ENCODE measurements around the gene ACOX3. TPM values are rescaled to one million over a fixed set of nuclear protein-coding genes. Genes with fewer than 3 reads are reported as not detected.

Gene ACOX3
- total and polyA plus RNA-seq, 2 of the 8 experiments (the other 6 are each of a cell fraction or from before 2014, with no cell fraction given) = 2.5 to 9.9 TPM

- no peaks in the 10 kb centered on the region for H3K9me3 ChIP-seq (ENCODE audit: insufficient read depth in 2 of 2, low read depth in 1 of 2, low read length in 1 of 2)
- no peak overlapping the region; the same call in 1 of the 2 replicates for H4K8ac ChIP-seq (ENCODE audit: extremely low read depth, insufficient read depth, low read length)
- WGBS, 2 experiments (ENCODE audit: extremely low coverage in 1 of 2, insufficient coverage in 1 of 2, insufficient read length in 1 of 2, insufficient replicate concordance in 2 of 2, low coverage in 1 of 2, low lambda C conversion rate in 2 of 2, missing lambda C conversion rate in 1 of 2) = 94% methylated on average over 11 of the region's 12 CpGs; no CpG with 5 or more reads in 1 of the 2 experiments
- H3K4ac ChIP-seq (replicated peaks; ENCODE audit: insufficient read length, low read depth, low read length) = no peak overlapping the region
- no peak overlapping the region for H2BK20ac ChIP-seq (ENCODE audit: low read length)
- H2AFZ ChIP-seq (ENCODE audit: low read length) = no peak overlapping the region
- H3K27me3 ChIP-seq (replicated peaks in 1 of 4; ENCODE audit: control insufficient read depth in 3 of 4, extremely low read depth in 1 of 4, insufficient read depth in 3 of 4, low read length in 3 of 4) = no peaks in the 10 kb centered on the region
- no peaks in the 10 kb centered on the region; the same call in 1 of the 2 replicates for H3K23me2 ChIP-seq (ENCODE audit: low read depth, low read length)
- TF ChIP-seq RFX5 (IDR thresholded peaks at IDR 0.05; ENCODE audit: borderline replicate concordance, low read depth, low read length) (no peak), CHD1 (IDR thresholded peaks at IDR 0.05; ENCODE audit: low read depth, low read length) (no peak), KDM4A (IDR thresholded peaks at IDR 0.05; ENCODE audit: low read depth, low read length, severe bottlenecking) (no peak), SIRT6 (IDR thresholded peaks at IDR 0.05; ENCODE audit: low read length) (no peak), FOSL1 (IDR thresholded peaks at IDR 0.05; ENCODE audit: insufficient read depth, low read depth, low read length) (no peak), BRCA1 (IDR thresholded peaks at IDR 0.05; ENCODE audit: low read depth, low read length) (no peak), SUZ12 (IDR thresholded peaks at IDR 0.05; ENCODE audit: low read length) (no peak), SRF (IDR thresholded peaks at IDR 0.05; ENCODE audit: low read depth, low read length) (no peak), EZH2 (IDR thresholded peaks at IDR 0.05; ENCODE audit: low read depth, low read length, severe bottlenecking) (no peak), CBX5 (IDR thresholded peaks at IDR 0.05; ENCODE audit: low read depth, low read length) (no peak), SIN3A (conservative IDR thresholded peaks at IDR 0.05 in 1 of 2, IDR thresholded peaks at IDR 0.05 in 1 of 2; ENCODE audit: low read depth in 1 of 2, low read length in 2 of 2) (no peak), BCL11A (IDR thresholded peaks at IDR 0.05; ENCODE audit: low read depth in 2 of 2, low read length in 2 of 2) (no peak), PHF8 (conservative IDR thresholded peaks at IDR 0.05; ENCODE audit: low read depth, low read length) (no peak), GTF2F1 (IDR thresholded peaks at IDR 0.05; ENCODE audit: borderline replicate concordance, low read depth, low read length) (no peak), NRF1 (IDR thresholded peaks at IDR 0.05; ENCODE audit: low read depth, low read length) (no peak)
- no peak overlapping the region for H3K18ac ChIP-seq (ENCODE audit: extremely low read depth, low read length)
- H4K5ac ChIP-seq (ENCODE audit: insufficient read length, low read depth, low read length) = no peak overlapping the region
- H2BK5ac ChIP-seq (ENCODE audit: low read depth, low read length) = no peak overlapping the region
- no peak overlapping the region for H3K4me2 ChIP-seq (ENCODE audit: insufficient read depth in 1 of 2, low read depth in 2 of 2, low read length in 2 of 2)
- no peaks in the 10 kb centered on the region; a peak in 2 of 7 replicates for H3K4me1 ChIP-seq (replicated peaks in 1 of 4; ENCODE audit: control insufficient read depth in 3 of 4, insufficient read depth in 4 of 4, low read length in 3 of 4)
- DNase-seq (ENCODE audit: low read depth in 1 of 2, low spot score in 2 of 2) = no peak
- H3K79me2 ChIP-seq (ENCODE audit: control insufficient read depth in 1 of 2, insufficient read depth in 2 of 2, low read length in 2 of 2) = no peaks in the 10 kb centered on the region
- FAIRE-seq = no peak
- POLR2A ChIA-PET (ENCODE audit: partially characterized antibody) = no interaction called here
- H3K23ac ChIP-seq (ENCODE audit: insufficient read length) = no peak overlapping the region
- no peak overlapping the region for H3K14ac ChIP-seq (ENCODE audit: insufficient read length)
- H3K79me1 ChIP-seq (ENCODE audit: low read depth, low read length) = no peaks in the 10 kb centered on the region
- no peak overlapping the region for H2AK5ac ChIP-seq (ENCODE audit: low read depth, low read length)
- H3K27ac ChIP-seq (ENCODE audit: low read depth, low read length) = no peak overlapping the region
- no peak overlapping the region for H2BK120ac ChIP-seq (replicated peaks; ENCODE audit: low read depth, low read length)
- H3K56ac ChIP-seq (replicated peaks; ENCODE audit: insufficient read length, low read depth, low read length) = no peak overlapping the region
- no peak overlapping the region for H3K9ac ChIP-seq (replicated peaks in 1 of 4; ENCODE audit: extremely low read depth in 1 of 4, low read depth in 3 of 4, low read length in 3 of 4)
- peaks cover 0 to 2% of the 10 kb centered on the region in 2 experiments for H4K20me1 ChIP-seq (replicated peaks in 1 of 2; ENCODE audit: control insufficient read depth in 1 of 2, insufficient read depth in 2 of 2, low read length in 2 of 2)
- H2BK12ac ChIP-seq (ENCODE audit: low read depth, low read length) = no peak overlapping the region
- no peak overlapping the region for H3K4me3 ChIP-seq (ENCODE audit: extremely low read depth in 1 of 4, insufficient read depth in 2 of 4, low read depth in 3 of 4, low read length in 4 of 4)
- H3K36me3 ChIP-seq (ENCODE audit: control insufficient read depth in 2 of 4, insufficient read depth in 4 of 4, low read length in 3 of 4) = no peaks in the 10 kb centered on the region
- H2BK15ac ChIP-seq (ENCODE audit: low read length) = no peak overlapping the region
- CTCF ChIA-PET (ENCODE audit: partially characterized antibody) = interaction anchor here (0.6 to 6.6 kb wide), 8 partner anchors 12 to 475 kb away, joined by 3 to 37 read pairs (median 4); no protein-coding TSS in a partner anchor
- no peak overlapping the region for H4K91ac ChIP-seq (replicated peaks; ENCODE audit: insufficient read length, low read length)
These were observed 52.0 kb downstream of the ACOX3 start for GRCh38 chr4:8388528-8388870.
